ENCODE results near the gene PHACTR2. TPM values are rescaled to one million over a fixed set of nuclear protein-coding genes. Genes with fewer than 3 reads are reported as not detected.

PHACTR2 gene
- total and polyA plus RNA-seq, 8 donors: 3.0 to 126 (median 33.9) TPM

DNA sequence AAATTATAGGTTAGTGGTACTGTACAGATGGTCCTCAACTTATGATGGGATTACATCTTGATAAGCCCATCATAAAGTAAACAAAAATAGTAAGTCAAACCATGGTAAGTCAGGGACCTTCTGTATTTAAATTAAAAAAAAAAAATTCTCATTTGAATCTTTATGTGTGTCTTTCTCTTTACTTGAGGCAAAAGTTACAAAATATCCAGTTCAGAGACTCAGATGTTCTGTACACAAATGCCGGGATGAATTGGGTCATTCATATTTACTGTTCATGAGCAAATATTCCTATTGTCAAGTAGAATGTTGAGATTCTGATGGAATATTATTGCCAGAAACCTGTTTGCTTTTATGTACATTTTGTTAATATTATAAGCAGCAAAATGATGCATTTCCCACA is 13.4 kb downstream of the PHACTR2 start:
- H3K4me3 ChIP-seq: no peak overlapping the region
- no peaks in the 10 kb centered on the region for H3K27me3 ChIP-seq
- TF ChIP-seq EP300 (IDR thresholded peaks at IDR 0.05) (no peak), POLR2A (IDR thresholded peaks at IDR 0.05) (no peak), POLR2AphosphoS5 (IDR thresholded peaks at IDR 0.05) (no peak)
- TF ChIP-seq, protein P1, sequence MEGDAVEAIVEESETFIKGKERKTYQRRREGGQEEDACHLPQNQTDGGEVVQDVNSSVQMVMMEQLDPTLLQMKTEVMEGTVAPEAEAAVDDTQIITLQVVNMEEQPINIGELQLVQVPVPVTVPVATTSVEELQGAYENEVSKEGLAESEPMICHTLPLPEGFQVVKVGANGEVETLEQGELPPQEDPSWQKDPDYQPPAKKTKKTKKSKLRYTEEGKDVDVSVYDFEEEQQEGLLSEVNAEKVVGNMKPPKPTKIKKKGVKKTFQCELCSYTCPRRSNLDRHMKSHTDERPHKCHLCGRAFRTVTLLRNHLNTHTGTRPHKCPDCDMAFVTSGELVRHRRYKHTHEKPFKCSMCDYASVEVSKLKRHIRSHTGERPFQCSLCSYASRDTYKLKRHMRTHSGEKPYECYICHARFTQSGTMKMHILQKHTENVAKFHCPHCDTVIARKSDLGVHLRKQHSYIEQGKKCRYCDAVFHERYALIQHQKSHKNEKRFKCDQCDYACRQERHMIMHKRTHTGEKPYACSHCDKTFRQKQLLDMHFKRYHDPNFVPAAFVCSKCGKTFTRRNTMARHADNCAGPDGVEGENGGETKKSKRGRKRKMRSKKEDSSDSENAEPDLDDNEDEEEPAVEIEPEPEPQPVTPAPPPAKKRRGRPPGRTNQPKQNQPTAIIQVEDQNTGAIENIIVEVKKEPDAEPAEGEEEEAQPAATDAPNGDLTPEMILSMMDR (IDR thresholded peaks at IDR 0.05): no peak
- WGBS, 5 donors: 17 to 51% (median 25%) methylated on average over 1 of the region's 1 CpG
- DNase-seq: no peak
- intact Hi-C loops (cut with DNase I; ENCODE audit: low total_unique reads): no loop called here
- H3K9me3 ChIP-seq: no peaks in the 10 kb centered on the region
- peak overlapping the region in 3 of 5 donors; percentile 64 to 79 (median 75) for H3K27ac ChIP-seq
- H3K4me1 ChIP-seq: peaks cover 41 to 96% (median 72%) of the 10 kb centered on the region in 4 donors
- no peaks in the 10 kb centered on the region for H3K36me3 ChIP-seq

DNA sequence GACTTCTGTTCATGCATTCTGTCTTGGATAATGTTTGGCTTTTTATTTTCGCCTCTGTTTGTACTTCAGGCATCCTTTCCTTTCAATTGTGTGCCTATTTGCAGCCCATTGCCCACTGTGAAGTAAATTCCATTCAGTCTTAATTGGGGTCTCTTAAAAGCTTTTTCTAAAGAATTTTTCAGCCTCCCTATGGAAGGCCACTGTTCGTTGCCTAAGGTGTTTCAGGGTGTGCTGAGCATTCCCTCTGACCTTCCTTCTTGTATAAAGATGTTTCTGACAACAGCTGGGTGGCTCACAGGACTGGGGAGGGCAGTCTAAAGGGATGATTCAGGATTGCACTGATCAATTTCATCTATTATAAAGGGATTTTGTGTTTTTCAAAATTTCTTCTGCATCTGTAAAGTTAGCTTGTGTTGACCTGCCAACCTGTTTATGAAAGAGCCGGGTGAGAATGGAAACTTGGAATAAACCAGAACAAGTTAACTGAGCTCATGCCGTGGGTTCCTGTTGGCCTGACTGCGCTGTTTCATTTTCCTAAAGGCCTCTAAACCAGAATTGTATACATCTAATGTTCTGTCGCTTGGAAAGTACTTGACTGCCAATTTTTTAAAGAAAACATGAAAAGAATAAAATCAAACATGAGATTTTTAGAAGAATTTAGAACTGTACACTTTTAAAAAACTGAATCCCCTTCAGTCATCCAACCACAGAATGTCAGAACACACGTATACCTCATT is 14.3 kb downstream of the PHACTR2 start:
- Histone ChIP-seq H3K4me3 (peak overlapping the region in 2 of 4 donors; percentile 3 to 17), H3K9me3 (no peaks in the 10 kb centered on the region), H3K4me1 (peaks cover 47 to 99% (median 74%) of the 10 kb centered on the region in 4 donors), H3K36me3 (no peaks in the 10 kb centered on the region), H3K27me3 (no peaks in the 10 kb centered on the region), H3K27ac (peak overlapping the region; percentile 64 to 79 (median 72))
- no peak for TF ChIP-seq POLR2AphosphoS5 (IDR thresholded peaks at IDR 0.05)
- no peak for TF ChIP-seq EP300 (IDR thresholded peaks at IDR 0.05)
- TF ChIP-seq, protein P1 (IDR thresholded peaks at IDR 0.05): no peak
- no peak for TF ChIP-seq POLR2A (IDR thresholded peaks at IDR 0.05)
- intact Hi-C loops (cut with DNase I; ENCODE audit: low total_unique reads): no loop called here
- 28 to 53% (median 33%) methylated on average over 7 of the region's 7 CpGs for WGBS, 5 donors
- DNase-seq: no peak

DNA sequence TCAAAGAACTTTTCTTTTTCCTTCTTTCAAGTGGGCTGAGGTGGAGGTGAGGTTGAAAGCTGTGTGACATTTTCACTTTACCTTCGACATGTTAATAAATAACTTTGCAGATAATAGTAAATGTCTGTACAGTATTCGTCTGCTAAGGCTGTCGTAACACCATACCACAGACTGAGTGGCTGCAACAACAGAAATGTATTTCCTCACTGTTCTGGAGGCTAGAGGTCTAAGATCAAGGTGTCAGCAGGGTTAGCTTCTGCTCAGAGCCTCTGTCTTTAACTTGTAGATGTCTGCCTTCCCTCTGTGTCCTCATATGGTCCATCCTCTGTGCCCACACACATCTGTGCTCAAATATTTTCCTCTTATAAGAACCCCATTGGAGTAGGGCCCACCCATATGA is 14.9 kb downstream of the PHACTR2 start:
- peak overlapping the region in 1 of 4 donors; percentile 17 for H3K4me3 ChIP-seq
- TF ChIP-seq, protein P1 (IDR thresholded peaks at IDR 0.05): no peak
- TF ChIP-seq EP300 (IDR thresholded peaks at IDR 0.05) (no peak), POLR2AphosphoS5 (IDR thresholded peaks at IDR 0.05) (peak in 1 of 3 donors; percentile 5), POLR2A (IDR thresholded peaks at IDR 0.05) (no peak)
- peak overlapping the region; percentile 64 to 88 (median 75) for H3K27ac ChIP-seq
- DNase-seq: peak in 1 of 2 donors; percentile 59
- intact Hi-C loops (cut with DNase I; ENCODE audit: low total_unique reads): no loop called here
- peaks cover 53 to 99% (median 76%) of the 10 kb centered on the region in 4 donors for H3K4me1 ChIP-seq
- WGBS, 5 donors: 27 to 51% (median 41%) methylated on average over 3 of the region's 3 CpGs
- no peaks in the 10 kb centered on the region for H3K27me3 ChIP-seq
- H3K36me3 ChIP-seq: no peaks in the 10 kb centered on the region
- H3K9me3 ChIP-seq: no peaks in the 10 kb centered on the region

DNA sequence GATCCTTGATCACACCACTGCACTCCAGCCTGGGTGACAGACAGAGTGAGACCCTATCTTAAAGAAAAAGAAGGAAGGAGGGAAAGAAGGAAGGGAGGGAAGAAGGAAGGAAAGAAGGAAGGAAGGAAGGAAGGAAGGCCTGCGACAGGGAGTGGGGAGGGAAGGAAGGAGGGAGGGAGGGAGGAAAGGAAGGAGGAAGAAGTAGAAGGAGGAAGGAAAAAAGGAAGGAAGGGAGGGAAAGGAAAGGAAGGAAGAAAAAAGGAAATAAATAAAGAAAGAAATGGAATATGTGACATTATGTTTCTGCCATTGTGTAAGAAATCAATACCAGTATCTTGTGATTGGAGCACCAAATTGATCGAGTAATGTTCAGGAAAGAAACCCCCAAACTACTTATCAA is 16.2 kb downstream of the PHACTR2 start:
- TF ChIP-seq EP300 (IDR thresholded peaks at IDR 0.05) (no peak), POLR2A (IDR thresholded peaks at IDR 0.05) (no peak), POLR2AphosphoS5 (IDR thresholded peaks at IDR 0.05) (no peak)
- TF ChIP-seq, protein P1 (IDR thresholded peaks at IDR 0.05): no peak
- Histone ChIP-seq H3K36me3 (no peaks in the 10 kb centered on the region), H3K27ac (peak overlapping the region in 4 of 5 donors; percentile 34 to 75 (median 68)), H3K4me1 (peaks cover 61 to 99% (median 81%) of the 10 kb centered on the region in 4 donors), H3K4me3 (no peak overlapping the region), H3K9me3 (no peaks in the 10 kb centered on the region), H3K27me3 (no peaks in the 10 kb centered on the region)
- intact Hi-C loops (cut with DNase I; ENCODE audit: low total_unique reads): no loop called here
- 72 to 82% (median 75%) methylated on average over 2 of the region's 2 CpGs for WGBS, 5 donors
- DNase-seq: no peak
